SJCRH30 (cell line): ENCODE data around the gene NCAPG2. TPM values are rescaled to one million over a fixed set of nuclear protein-coding genes. Genes with fewer than 3 reads are reported as not detected.

Source experiments
- DNase-seq, 2 experiments: peaks; one replicate each; pipeline ENCODE4 v3.0.0-alpha.2; 2015 to 2020
- H3K27ac ChIP-seq: fragments of 250-450 bp; sonication (Bioruptor Pico); 2 replicates; pipeline ENCODE4 v1.5.1; 2020; ENCODE audit warnings: mild to moderate bottlenecking, moderate library complexity
- H3K27me3 ChIP-seq: fragments of 250-450 bp; sonication (Bioruptor Pico); 2 replicates; pipeline ENCODE4 v1.5.1; 2020; ENCODE audit warnings: mild to moderate bottlenecking, moderate library complexity
- H3K36me3 ChIP-seq: fragments of 250-450 bp; sonication (Bioruptor Pico); 2 replicates; pipeline ENCODE4 v1.5.1; 2020; ENCODE audit warnings: mild to moderate bottlenecking, moderate library complexity
- H3K4me1 ChIP-seq: fragments of 250-450 bp; sonication (Bioruptor Pico); 2 replicates; pipeline ENCODE4 v1.5.1; 2020; ENCODE audit warnings: mild to moderate bottlenecking, moderate library complexity
- H3K4me3 ChIP-seq: fragments of 250-450 bp; sonication (Bioruptor Pico); 2 replicates; pipeline ENCODE4 v1.5.1; 2020; ENCODE audit warnings: mild to moderate bottlenecking, moderate library complexity
- H3K9me3 ChIP-seq: fragments of 250-450 bp; sonication (Bioruptor Pico); replicated peaks from 2 replicates; pipeline ENCODE4 v1.5.1; 2020; ENCODE audit warnings: mild to moderate bottlenecking, moderate library complexity
- total RNA-seq: library from RNA; depleted of rRNA; stranded (reverse); fragments of >200 nt; shearing (Covaris generic); gene quantifications from 2 replicates; pipeline ENCODE4 v1.2.3, GENCODE V29; 2014

NCAPG2 gene
- total RNA-seq, 1 experiment from 2014 or later = 91.9 TPM

DNA sequence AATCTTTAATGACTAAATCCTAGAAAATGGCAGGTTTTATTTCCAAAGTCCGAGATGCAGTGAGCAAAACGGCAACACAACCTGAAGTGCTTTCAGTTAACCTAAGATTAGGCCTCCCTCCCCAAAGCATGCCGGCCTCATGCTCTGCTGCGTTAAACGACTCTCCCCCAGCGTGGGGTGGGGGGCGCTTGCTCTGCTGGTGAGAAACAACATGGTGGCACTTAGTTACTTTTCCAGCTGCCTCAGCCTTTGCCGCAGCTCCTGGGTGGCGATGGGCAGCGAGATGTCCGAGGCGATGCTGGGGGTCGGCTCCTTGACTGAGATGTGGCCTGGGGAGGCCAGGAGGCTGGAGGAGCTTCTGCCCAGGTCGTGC lies 36.7 kb upstream of the NCAPG2 start:
- no peak for DNase-seq
- Histone ChIP-seq H3K4me1 (no peaks in the 10 kb centered on the region), H3K27me3 (no peaks in the 10 kb centered on the region), H3K36me3 (peaks cover 39% of the 10 kb centered on the region), H3K27ac (no peak overlapping the region), H3K4me3 (no peak overlapping the region), H3K9me3 (no peaks in the 10 kb centered on the region)

DNA sequence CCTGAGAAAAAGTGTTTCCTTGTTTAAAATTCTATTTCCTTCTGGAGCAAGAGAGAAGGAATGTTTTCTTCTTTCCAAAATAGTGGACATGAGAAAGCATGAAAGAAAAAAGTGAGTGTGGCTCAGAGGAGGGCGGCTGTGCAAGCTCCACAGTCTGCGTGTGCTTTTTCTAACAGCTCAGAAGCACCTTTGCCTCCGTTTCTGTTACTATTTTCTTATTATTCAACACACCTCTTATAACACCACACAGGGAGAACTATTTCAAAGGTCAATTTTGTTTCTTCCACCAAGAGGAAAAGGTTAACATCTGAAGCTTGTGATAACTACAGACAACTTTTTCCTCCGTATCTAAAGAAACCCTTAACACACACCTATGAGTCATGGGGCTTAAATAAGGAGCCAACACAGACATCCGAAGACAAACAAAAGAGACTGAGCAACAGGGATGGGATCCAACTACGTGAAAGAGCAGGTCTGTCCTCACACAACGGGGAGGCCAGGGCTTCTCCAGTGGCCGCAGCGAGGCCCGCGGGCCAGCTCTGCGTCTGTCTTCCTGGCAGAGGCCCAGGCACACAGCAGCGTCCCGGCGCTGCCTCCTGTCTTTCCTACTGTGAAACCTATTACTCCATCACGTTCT lies 36.2 kb upstream of the NCAPG2 start:
- no peaks in the 10 kb centered on the region for H3K27me3 ChIP-seq
- H3K27ac ChIP-seq = no peak overlapping the region
- DNase-seq = no peak
- no peaks in the 10 kb centered on the region for H3K9me3 ChIP-seq
- no peak overlapping the region for H3K4me3 ChIP-seq
- H3K4me1 ChIP-seq = no peaks in the 10 kb centered on the region
- H3K36me3 ChIP-seq = peaks cover 35% of the 10 kb centered on the region

DNA sequence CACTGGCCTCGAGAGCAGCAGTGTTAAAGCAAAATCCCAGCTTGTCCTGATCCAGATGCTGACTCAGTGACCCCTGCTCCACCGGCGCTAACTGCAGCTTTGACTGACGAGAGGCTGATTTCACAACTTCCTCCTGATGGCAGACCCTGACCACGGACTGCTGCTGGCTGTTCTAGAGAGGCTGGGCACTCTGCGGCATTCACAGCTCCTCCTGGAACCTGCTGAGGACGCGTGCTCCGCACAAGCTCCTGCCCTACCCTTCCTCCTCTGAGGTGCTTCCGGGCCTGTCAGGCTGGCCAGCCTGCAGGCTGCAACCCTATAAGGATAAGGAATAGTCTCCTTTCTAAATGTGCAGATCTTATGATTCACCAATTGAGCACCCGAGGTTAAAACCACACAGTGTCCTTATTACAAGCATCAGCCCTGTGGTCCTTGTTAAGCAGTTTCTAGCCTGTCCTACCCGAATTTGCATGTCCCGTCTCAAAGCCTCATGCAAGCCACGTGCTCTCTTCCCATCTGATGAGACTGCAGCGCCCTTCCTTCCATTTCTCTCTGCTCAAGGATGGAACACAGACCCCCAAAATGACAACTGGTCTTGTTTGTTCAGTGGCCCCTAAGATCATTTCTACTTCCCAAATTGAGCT lies 35.5 kb upstream of the NCAPG2 start:
- Histone ChIP-seq H3K9me3 (no peaks in the 10 kb centered on the region), H3K27ac (no peak overlapping the region), H3K27me3 (no peaks in the 10 kb centered on the region), H3K36me3 (peaks cover 30% of the 10 kb centered on the region), H3K4me3 (no peak overlapping the region), H3K4me1 (no peaks in the 10 kb centered on the region)
- DNase-seq = no peak

DNA sequence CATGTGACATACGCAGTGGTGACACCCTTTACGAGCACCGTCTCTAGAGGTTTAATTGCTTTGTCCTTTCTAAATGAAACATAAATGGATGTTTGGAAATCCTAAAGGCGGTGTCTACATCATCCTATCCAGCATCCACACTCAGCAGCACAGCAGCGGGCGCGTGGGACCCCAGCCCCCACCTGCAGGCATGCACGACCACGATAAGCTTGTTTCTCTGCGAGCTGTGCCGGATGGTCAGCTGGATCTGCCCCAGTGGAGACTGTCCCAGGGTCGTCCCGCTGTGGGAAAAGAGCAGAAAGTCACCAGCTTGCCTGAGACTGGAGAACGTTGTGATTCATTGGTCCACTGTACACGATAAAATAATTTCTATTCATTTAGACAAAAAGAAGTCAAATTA lies 34.2 kb upstream of the NCAPG2 start:
- Histone ChIP-seq H3K4me1 (no peaks in the 10 kb centered on the region), H3K27me3 (no peaks in the 10 kb centered on the region), H3K4me3 (no peak overlapping the region), H3K27ac (no peak overlapping the region), H3K9me3 (no peaks in the 10 kb centered on the region), H3K36me3 (peaks cover 30% of the 10 kb centered on the region)
- no peak for DNase-seq

DNA sequence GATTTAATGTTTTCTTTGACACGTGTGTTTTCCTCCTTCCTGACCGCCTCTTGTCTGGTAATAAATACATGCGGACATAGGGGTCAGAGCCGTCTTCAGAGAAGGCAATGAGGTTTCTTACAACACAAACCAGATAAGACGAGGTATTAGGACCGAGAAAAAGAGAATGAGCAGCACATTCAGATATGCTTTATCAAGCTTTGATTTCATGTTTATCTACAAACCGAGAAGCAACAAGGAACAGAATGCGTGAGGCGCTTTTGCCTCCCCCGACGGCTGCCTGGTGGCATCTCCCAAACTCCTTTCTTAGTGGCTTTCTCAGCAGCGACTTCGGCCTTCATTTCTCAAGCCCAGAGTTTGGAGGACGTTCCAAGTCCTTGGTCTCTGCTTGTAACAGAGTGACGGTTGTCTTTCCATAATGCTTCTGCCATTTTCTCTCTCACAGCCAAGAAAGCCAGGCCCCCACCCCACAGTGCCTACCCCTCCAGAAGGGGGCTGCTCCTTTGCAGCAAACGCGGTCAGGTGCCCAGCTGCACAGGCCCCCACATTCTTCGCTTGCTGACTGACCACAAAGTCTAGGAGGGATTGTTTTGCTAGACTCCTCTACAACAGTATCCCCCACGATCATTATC lies 32.6 kb upstream of the NCAPG2 start:
- no peaks in the 10 kb centered on the region for H3K4me1 ChIP-seq
- H3K27ac ChIP-seq = no peak overlapping the region
- no peak for DNase-seq
- H3K36me3 ChIP-seq = peaks cover 24% of the 10 kb centered on the region
- H3K4me3 ChIP-seq = no peak overlapping the region
- no peaks in the 10 kb centered on the region for H3K27me3 ChIP-seq
- H3K9me3 ChIP-seq = no peaks in the 10 kb centered on the region

DNA sequence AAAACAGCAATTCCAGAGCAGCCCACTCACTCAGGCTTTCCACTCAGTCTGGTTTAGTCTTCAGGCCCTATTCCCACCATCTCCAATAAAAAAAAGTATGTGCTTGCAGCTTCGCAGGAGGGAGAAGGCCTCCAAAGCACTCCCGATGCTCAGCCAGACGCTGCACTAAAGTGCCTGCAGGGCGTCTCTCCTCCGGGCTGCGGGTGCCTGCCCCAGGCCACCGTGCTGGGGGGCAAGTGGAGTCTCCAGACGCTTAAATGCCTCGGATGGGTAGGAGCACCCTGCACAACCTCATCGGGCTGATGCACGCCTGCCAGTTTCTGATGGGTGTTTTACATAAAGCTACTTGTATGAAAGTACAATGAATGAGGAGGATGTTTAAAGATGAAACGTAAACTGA lies 31.3 kb upstream of the NCAPG2 start:
- Histone ChIP-seq H3K4me1 (no peaks in the 10 kb centered on the region), H3K36me3 (peaks cover 15% of the 10 kb centered on the region), H3K9me3 (no peaks in the 10 kb centered on the region), H3K4me3 (no peak overlapping the region), H3K27ac (no peak overlapping the region), H3K27me3 (no peaks in the 10 kb centered on the region)
- no peak for DNase-seq

DNA sequence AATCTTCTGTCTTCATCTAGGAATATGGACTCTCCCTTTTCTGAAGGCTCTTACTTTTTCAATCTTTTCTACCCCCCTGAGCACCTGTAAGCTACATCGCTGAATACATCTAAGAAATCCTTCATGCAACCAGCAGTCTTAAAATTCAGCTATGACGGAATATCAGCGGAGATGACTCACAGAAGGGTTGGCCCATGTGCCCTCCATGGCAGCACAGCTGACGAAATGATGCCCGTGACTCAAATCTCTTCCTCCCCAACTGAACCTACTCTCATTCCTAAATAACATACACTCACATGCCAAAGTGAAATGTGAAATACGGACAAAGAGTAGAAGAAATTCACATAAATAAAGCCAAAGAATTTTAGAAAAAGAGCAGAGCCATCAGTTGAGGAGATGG lies 30.3 kb upstream of the NCAPG2 start:
- peaks cover 6% of the 10 kb centered on the region for H3K36me3 ChIP-seq
- H3K4me1 ChIP-seq = no peaks in the 10 kb centered on the region
- no peak for DNase-seq

DNA sequence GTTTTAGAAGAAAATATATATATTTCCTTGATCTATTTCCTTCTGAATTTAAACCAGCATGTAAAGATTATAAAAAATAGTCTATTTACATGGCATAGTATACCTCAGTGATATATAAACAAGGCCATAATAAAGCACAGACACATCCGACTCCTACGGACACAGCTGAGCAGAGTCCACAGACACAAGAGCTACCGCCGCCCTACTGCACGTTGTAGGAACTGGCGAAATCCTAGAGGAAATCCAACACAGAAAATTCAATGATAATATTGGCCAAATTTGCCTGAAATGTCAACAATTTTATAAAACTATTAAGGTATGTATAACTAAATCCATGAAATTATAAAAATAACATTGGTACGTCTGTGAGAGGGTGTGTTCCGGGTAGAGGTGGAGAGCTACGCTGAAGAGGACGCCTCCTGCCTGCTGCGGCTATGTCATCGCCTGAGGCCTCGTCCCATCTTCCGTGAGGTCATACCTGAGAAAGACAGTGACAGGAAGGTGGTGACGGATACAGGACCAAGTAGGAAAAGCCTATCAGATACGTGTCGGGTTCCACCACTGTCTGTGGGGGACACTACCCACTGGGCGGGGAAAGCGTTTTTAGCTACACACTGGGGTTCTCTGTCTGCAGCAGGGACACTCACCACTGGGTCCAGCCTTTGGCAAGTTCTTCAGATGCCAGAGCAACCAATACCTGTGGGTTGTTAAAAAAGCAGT lies 29.3 kb upstream of the NCAPG2 start:
- Histone ChIP-seq H3K9me3 (no peaks in the 10 kb centered on the region), H3K36me3 (peaks cover 5% of the 10 kb centered on the region)

More for the DNA sequence above, 30.3 kb upstream of the NCAPG2 start:
- no peaks in the 10 kb centered on the region for H3K27me3 ChIP-seq
- H3K9me3 ChIP-seq = no peaks in the 10 kb centered on the region
- H3K27ac ChIP-seq = no peak overlapping the region
- no peak overlapping the region for H3K4me3 ChIP-seq

DNA sequence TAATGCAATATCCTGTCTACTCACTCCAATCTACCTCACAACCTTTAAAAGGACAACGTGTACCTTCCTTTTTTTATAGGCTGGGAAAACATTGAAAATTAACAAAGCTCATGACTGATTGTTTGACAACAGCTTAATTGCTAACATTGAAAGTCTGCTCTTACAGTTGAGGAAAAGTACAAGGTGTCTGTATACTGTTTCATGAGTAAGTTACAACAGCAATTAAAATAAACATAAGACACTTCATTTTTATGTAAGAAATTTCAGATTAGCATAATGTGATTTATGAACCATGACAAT lies 28.6 kb upstream of the NCAPG2 start:
- Histone ChIP-seq H3K36me3 (peaks cover 5% of the 10 kb centered on the region; the same call in 1 of the 2 replicates), H3K4me3 (no peak overlapping the region), H3K27ac (no peak overlapping the region), H3K27me3 (no peaks in the 10 kb centered on the region), H3K4me1 (no peaks in the 10 kb centered on the region), H3K9me3 (no peaks in the 10 kb centered on the region)
- no peak for DNase-seq

More for the DNA sequence above, 29.3 kb upstream of the NCAPG2 start:
- no peaks in the 10 kb centered on the region for H3K4me1 ChIP-seq
- no peaks in the 10 kb centered on the region for H3K27me3 ChIP-seq
- no peak overlapping the region for H3K4me3 ChIP-seq
- no peak for DNase-seq
- no peak overlapping the region for H3K27ac ChIP-seq

DNA sequence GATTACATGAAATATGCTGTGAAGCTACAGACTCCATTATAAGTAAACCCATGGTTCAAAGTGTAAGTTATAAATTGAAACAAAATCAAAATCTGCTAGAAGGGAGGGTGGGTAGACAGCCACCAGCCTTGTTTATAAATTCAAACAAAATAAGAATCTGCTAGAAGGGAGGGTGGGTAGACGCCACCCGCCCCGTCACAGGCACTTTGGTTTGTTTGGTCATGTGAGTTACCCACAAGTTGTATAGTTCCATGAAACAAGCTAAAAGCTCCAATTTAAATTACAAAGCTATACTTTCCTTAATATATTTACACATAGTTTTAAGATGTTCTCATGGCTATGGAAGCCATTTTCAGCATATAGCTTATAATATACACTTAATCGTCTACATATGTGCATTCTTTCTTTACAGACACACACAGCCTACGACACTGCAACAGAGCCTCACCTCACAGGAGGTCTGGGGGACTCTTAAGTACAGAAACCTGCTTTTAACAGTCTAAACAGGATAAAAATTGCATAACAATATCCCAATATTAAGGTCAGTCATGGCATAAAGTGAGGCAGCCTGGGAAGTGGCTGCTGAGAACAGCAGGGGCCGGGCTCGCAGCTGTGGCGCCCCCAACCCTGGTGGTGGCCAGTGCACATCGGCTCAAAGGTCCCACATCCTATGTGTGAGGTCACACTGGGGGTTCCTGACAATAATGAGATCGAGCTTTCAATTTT lies 28.1 kb upstream of the NCAPG2 start:
- Histone ChIP-seq H3K4me1 (no peaks in the 10 kb centered on the region), H3K4me3 (no peak overlapping the region), H3K36me3 (peaks cover 1% of the 10 kb centered on the region; the same call in 1 of the 2 replicates), H3K9me3 (no peaks in the 10 kb centered on the region), H3K27ac (no peak overlapping the region), H3K27me3 (no peaks in the 10 kb centered on the region)
- no peak for DNase-seq

DNA sequence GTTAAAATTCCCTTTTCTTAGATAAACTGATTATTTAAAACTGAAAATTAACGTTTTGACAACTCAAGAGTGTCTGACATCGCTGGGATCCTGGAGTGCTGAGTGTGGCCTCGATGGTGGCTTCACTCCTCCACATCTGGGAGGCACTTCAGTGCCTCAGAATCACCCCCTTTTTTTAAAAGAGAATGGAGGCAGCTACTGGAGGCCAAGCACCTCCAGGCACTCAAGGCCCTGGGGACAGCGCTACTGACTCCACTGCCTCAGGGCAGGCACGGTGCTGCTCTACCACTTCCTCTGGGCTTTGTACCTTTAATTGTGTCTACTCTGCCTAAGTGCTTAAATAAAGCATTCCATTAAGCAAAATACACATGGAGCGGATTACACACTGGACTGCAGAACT lies 27.2 kb upstream of the NCAPG2 start:
- Histone ChIP-seq H3K9me3 (no peaks in the 10 kb centered on the region), H3K27me3 (no peaks in the 10 kb centered on the region), H3K27ac (no peak overlapping the region), H3K4me3 (no peak overlapping the region), H3K36me3 (no peaks in the 10 kb centered on the region; the same call in 1 of the 2 replicates), H3K4me1 (no peaks in the 10 kb centered on the region)
- no peak for DNase-seq

DNA sequence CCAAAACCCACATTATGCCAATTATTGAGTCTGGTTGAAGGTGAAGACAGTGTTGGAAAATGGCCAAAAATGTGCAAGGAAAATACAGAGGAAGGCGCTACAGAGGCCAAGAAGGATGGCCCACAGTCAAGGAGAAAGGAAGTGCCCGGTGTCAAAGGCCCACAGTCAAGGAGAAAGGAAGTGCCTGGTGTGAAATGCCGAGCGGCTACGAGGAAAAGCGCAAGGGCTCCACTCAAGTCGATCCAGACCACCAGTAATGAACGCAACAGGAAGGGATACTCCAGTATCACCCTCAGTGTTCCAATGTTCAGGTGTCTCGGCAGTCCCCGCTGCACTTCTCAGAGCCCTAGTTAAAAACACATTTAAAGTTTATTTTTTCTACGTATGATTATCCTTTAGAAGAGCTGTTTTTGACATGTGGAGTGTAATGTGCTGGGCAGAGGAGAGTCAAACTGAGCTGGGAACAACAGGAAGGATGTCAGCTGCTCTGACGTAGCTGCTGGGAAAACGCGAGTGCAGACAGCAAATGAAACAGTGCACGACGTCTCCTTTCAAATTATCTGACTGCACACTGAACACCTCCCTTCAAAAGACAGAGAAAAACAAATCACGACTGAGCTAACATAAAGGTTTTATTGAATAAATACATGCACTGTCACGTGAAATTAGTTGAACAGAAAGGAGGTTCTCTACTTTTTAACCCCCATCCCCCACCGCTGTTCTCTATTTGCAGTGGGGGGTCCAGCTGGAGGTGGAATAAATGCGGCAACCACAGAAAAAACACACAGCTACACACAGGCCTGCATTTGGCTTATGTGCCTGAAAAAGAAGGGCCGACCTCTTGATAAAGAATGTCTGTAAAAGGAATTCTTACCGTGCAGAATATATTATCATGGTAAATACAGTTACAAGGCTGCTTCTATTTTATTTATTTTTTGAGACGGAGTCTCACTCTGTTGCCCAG lies 26.1 kb upstream of the NCAPG2 start:
- no peaks in the 10 kb centered on the region for H3K27me3 ChIP-seq
- no peak overlapping the region for H3K4me3 ChIP-seq
- no peaks in the 10 kb centered on the region for H3K4me1 ChIP-seq
- no peak for DNase-seq
- H3K27ac ChIP-seq = no peak overlapping the region
- no peaks in the 10 kb centered on the region for H3K36me3 ChIP-seq
- H3K9me3 ChIP-seq = no peaks in the 10 kb centered on the region

DNA sequence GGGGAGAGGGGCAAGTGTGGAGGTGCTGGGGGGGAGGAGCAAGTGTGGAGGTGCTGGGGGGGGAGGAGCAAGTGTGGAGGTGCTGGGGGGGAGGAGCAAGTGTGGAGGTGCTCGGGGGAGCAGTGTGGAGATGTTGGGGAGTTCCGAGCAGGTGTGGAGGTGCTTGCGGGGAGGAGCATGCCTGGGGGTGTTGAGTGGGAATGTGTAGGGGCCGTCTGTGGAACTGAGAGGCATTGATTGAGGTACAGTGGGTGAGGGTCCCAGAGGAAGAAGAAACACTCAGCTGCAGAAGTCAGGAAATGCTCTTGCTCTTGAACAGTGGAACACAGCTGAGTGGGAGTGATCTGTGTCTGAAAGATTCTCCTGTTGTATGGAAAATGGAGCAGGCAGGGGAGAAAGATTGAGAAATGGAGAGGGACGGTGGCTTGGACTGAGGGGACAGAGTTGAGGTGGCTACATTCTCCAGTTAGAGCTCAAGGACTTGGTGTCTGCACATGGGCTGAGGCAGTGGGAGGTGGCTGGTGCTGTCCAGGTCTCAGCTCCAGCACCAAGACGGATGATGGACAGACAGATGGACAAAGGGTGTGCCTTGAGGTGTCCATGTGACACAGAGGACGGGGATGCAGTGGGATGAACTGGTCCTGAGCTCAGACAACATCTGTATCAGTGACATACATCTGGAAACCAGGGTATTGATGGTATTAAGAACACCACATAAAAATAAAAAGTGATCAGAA lies 25.2 kb upstream of the NCAPG2 start:
- Histone ChIP-seq H3K4me3 (no peak overlapping the region), H3K36me3 (no peaks in the 10 kb centered on the region), H3K9me3 (no peaks in the 10 kb centered on the region), H3K27ac (no peak overlapping the region), H3K27me3 (no peaks in the 10 kb centered on the region), H3K4me1 (no peaks in the 10 kb centered on the region)
- DNase-seq = no peak
